GM19328 (cell line): ENCODE results near the gene RNF5.

ENCODE experiments used
- ATAC-seq: cut with Tn5 transposase; IDR thresholded peaks from one replicate; pipeline ENCODE4 v1.9.1; 2021; ENCODE audit warnings: mild to moderate bottlenecking, moderate library complexity; ENCODE audit not compliant: unreplicated experiment

The RNF5 gene

DNA sequence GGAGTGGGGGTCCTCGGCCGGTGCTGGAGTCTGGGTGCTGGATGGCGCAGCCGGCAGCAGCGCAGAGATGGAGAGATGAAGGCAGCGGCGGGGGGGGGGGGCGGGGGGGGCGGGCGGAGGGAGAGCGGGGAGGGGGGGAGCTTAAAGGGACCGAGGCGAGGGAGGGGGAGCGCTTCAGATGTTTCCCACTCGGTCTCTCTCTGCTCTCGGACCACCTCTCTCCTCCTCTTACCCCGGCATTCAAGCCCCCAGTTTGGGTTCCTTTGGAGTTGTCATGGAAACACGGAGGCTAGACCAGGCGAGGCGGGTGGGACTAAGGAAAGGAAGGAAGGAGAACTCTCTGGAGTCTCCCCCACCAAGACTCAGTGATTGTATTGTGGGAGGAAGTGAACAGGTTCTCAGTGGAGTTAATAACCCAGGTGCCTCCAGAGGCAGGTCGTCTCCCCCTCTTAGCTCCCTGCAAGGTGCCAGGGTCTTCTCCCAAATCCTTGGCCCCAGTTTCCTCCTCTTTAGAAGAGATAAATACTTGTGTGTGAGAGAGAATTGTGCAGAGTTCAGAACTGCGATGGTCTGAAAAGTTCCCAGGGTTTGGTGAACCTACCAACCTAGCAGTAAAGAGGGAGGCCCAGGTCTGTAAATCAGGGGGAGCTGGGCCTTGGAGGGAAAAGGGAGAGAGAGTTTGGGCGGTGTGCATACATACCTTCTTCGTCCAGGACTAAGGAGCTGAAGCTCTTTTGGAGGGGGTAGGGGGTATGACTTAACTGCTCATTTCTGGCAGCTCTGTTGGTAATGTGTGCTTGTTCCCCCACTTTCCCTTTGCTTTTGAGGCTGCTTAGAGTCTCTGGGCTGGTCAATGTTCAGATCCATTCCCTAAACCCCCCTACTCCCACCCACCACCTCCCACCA lies 26.1 kb upstream of the RNF5 start, which contains the start of gene PRRT1:
Gene PRRT1 (minus strand): TSS at position 77 of the 906 bp plus-strand sequence. CDS start 112 bp downstream, outside the sequence.
- ATAC-seq, result no peak

DNA sequence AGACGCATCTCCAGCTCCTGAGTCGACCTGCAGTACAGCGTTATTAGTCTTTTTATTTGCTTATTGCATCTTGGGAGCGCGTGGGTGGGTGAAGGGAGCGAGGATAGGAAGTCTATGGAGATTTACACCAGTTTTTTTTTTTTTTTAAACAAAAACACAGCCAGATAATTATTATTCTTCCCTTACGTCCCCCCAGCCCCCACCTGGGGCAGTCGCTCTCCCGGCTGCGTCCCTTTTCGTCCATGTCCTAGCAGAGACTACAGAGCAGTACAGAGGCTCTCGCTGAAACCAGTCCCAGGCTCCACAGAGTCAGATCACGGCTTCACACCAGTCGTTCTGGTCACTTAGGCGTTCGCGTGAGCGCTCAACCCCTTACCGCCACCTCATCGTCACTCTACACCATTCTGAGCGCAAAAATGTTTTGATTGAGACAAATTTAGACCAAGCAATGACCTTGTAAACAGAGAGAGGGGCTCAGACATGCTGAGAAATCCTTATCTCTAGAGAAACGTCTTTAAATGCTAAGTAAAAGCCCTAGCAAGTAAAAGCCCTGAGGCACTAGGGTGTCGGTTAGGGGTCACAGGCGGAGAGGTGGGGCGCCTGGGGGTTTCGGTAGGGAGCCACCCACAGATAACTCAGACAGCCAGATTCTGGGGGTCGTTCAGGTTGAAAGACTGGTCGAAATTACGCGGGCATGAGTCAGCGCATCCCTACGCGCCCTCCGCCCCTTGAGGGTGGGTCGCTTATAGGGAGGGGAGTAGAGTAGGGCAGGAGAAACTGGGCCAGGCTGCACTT lies 25.2 kb upstream of the RNF5 start:
- no peak for ATAC-seq

DNA sequence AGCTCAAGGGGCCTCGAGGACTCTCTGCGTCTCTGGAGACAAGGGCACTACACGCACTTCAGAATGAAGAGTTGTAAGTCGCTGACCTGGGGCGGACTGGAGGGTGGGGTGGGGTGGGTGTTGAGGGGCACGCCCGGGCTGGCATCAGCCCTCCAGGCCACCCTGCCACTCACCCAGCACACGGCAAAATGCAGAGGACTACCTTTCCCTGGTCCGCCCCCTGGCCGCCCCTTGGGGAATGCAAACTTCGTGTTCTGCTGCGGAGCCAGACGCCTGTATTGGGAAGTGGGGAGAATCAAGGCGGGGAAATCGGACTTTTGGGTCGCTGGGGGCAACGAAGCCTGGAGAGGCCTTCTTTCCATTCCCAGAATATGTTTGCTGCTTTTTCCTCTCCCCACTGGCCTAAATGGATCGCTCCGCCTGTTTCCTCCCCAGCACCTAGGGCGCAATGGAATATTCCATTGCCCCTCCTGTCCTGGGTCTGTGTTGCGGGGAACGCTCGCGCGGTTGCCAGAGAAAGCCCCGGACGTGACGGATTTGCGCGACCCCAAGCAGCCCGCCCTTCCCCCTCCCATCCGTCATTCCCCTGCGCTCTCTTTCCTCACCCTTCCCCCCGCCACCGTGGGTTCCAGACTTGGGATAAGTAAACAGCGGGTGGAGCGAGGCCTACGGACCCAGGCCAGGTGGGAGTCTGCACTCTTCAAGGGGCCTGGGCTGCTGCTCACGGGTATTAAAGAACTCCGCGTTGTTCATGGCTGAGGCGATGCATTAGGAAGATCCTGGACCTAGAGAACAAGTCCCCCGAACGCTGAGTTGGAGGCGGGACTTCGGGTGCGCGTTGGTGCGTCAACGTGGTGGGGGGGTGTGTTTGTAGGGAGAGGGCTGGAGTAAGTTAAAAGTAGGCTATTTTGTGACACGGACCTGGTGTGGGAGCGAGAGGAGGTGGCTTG lies 24.4 kb upstream of the RNF5 start, which contains the start of gene PPT2:
Gene PPT2 (plus strand): TSS at position 578 of the 950 bp plus-strand sequence. CDS start 454 bp downstream, outside the sequence.
- ATAC-seq, result no peak

DNA sequence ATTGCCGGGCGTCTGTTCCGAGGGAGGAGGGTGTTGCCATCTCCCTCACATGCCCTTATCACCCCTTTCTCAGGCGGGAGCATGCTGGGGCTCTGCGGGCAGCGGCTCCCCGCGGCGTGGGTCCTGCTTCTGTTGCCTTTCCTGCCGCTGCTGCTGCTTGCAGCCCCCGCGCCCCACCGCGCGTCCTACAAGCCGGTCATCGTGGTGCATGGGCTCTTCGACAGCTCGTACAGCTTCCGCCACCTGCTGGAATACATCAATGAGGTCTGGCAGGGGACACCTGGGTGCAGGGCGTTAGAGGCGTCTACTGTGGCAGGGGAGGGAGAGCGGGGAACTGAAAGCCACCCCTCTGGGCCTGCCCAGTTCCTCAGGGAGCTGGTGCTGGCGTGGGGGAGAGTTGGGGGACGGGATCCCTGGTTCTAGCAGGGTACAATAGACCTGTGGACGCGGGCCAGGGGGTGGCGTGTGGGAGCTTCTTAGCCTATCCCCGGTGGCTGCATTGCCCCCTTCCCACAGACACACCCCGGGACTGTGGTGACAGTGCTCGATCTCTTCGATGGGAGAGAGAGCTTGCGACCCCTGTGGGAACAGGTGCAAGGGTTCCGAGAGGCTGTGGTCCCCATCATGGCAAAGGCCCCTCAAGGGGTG lies 23.6 kb upstream of the RNF5 start:
- ATAC-seq, result no peak

DNA sequence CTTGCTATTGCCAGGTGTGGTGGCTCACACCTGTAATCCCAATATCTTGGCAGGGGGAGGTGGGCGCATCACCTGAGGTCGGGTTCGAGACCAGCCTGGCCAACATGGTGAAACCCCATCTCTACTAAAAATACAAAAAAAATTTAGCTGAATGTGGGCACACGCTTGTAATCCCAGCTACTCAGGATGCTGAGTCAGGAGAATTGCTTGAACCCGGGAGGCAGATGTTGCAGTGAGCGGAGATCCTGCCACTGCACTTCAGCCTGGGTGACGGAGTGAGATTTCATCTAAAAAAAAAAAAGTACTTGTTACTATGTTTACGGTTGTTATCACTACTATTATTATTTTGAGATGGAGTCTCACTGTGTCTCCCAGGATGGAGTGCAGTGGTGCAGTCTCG lies 21.3 kb upstream of the RNF5 start:
- no peak for ATAC-seq

DNA sequence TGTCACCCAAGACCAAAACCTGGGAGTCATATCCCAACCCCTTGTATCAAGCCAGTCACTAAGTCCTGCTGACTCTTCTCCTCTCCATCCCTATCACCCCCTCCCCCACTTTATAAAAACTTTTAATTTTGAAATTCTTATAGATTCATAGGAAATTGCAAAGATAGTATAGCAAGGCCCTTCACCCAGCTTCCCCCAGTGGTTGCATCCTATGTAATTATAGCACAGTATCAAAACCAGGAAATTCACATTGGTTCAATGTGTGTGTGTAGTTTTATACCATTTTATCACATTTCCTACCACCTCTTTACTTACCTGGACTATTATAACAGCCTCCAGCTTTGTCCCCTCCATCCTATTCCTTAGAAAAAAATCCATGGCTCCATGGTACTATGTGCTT lies 20.2 kb upstream of the RNF5 start:
- no peak for ATAC-seq

DNA sequence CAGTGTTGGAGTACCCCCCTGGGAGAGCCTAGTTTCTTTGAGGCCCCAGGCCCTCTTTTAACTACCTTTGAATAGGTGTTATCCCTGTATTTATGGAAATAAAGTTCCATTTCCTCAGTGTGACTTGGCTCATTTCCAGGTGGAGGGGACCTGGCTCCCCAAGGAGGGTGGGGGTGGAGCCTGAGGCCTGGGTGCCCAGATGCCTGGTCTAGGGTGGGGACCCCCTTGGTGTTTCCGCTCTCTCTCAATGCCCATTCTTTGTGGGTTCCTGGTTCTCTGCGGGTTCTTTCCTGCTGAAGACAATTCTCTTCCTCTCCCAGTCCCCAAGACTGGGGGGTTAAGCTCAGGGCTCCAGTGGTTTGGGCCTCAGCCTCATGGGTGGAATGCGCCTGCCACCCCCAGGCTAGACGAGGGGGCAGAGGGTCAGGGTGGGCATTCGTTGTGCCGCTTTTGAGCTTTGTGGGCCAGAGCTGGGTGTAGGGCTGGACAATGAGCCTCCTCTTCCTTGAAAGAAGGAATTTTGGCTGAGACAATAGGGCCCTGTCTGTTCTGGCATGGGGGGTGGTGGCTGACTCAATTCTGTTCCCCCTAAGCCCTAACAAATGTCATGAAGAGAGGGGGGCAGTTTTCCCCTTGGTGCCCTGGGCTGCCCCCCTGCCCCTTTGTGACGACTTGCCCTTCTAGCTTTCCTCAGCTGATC lies 14.5 kb upstream of the RNF5 start:
- no peak for ATAC-seq

DNA sequence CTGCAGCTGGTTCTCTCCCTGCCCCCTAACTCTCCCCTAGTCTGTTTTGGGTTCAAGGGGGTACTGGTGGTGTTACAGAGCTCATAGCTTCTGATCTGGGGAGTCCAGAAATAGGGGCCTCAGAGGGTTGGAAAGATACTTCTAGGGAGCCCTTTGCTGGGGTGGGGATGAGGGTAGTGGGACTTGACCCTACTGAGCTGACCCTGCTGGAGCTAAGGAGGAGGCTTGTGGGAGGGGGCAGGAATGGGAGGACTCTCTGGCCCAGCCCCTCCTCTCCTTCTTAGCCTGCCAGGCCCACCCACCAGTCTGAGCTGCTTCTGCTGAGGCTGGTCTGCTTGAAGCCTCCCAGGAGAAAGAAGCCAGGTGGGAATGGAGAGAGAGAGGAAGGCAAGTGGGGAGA lies 13.9 kb upstream of the RNF5 start, which contains the start of gene EGFL8:
Gene EGFL8 (plus strand): TSS at position 301 of the 400 bp plus-strand sequence. CDS start 1,571 bp downstream, outside the sequence.
- ATAC-seq, result no peak

DNA sequence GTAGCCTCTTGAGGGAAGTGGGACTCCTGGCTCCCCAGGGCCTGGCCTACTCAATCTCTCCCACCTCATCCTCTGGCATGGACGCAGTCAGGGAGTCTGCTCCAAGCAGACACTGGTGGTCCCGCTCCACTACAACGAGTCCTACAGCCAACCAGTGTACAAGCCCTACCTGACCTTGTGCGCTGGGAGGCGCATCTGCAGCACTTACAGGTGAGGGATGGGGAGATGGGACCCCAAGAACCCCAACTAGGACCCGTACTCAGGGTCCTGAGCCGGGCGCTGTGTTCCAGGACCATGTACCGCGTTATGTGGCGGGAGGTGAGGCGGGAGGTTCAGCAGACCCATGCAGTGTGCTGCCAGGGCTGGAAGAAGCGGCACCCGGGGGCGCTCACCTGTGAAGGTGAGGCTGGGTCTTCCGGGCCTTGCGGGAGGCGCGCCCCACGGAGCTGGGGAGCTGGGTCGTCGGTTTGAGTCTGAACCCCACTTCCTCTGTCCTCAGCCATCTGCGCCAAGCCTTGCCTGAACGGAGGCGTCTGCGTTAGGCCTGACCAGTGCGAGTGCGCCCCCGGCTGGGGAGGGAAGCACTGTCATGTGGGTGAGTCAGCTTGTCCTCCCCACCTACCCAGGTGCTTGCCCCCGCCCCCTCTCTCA lies 11.7 kb upstream of the RNF5 start:
- no peak for ATAC-seq

DNA sequence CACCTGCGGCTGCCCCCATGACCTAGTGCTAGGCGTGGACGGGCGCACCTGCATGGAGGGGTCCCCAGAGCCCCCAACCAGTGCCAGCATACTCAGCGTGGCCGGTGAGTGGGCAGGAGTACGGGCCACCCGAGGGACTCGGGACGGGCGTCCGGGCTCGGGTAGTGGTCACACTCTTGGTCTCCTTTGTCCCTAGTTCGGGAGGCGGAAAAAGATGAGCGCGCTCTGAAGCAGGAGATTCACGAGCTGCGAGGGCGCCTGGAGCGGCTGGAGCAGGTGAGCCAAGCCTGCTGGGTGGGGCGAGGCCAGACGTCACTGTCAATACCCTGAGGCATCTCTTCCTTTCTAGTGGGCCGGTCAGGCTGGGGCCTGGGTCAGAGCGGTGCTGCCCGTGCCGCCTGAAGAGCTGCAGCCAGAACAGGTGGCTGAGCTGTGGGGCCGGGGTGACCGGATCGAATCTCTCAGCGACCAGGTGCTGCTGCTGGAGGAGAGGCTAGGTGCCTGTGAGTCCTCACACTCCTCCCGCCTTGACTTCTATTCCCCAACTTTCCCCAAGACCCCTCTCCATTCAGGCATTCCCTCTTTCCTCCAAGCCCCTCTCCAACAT lies 10.9 kb upstream of the RNF5 start:
- no peak for ATAC-seq

DNA sequence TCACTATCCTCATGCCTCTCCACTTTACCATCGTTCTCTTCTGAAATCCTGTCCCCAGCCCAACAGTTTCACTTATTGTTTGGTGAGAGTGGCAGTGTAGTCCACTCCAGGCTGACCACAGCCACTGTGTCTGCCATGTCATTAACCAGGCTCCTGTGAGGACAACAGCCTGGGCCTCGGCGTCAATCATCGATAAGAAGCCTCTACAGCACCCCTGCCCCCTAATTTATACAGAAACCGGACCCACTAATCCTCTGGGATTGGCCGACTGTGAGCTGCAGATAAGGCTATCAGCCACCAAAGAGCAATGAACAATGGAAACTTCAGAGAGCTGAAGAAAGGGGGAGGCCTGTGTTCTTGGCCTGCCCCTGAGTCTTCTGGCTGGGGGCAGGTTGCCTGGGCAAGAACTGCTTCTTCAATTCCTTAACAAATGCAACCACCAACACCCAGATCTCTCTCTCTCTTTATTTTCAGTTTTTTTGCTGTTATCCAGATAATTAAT lies 10.4 kb upstream of the RNF5 start:
- no peak for ATAC-seq

DNA sequence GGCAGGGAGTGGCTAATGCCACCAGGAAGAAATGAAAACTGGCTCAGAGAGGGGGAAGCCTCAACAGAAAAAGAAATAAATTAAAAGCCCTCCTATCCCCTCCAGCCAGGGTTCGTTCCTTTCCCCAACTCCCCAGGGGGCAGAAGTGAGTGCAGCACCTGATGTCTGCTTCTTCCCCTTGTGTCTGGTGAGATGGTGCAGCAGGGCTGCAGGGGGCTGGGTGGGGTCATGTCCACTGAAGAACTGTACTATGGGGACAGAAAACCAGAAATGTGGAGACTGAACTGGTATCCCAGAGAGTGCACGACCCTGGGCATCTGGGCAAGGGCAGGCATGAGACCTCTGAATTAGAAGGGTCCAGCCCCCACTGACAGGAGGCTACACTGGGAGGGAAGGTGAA lies 9.9 kb upstream of the RNF5 start:
- no peak for ATAC-seq

DNA sequence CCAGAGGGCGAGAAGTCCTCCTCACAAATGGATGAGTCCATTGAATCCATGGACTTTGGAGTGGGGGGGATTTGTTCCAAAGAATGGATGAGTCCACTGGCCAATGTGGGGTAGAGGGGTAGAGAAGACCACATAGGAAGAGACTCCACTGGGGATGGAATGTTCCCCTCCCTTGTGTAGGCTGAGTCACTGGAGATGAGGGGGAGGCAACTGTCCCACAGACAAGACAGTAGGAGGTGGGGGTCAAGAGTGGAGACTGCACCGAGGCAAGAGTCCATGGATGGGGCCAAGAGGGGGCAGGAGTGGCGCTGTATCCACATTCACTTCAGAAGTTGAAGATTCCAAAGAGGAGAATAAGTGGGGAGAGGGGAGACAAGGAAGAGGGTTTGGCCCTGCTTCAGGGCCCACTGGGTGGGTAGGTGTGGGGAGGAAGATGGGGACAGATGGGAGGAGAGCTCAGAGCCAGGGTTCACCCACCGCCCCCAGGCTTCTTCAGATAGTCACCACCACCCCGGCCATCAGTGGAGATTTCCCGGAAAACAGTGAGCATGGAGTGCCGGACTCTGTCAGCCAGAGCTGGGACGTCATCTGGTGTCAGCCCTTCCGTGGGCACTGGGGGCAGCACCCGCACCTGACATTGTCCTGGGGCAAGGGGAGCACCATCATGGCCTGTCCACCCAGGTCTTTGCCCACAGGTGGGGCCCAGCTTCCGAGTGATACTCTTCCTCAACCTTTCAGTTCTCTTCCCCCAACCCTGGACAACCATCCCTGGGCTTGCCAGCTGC lies 9.2 kb upstream of the RNF5 start:
- ATAC-seq, result no peak

DNA sequence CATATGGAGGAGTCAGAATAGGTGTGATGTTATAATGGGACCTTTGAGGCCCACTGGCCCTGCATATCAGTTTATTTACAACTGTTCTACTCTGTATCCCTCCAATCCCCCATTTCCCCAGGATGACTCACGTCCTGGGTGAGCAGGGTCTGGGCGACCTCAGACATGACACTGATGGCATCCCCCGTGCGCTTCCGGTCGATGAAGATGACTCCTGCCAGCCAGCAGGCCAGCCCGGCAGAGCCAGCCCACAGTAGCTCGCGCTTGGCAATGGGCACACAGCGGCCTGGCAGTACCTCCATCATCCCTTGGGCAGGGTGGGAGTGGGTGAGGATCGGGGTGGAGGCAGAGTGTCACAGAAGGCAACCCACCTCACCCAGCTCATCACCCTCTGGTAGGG lies 7.9 kb upstream of the RNF5 start:
- no peak for ATAC-seq

DNA sequence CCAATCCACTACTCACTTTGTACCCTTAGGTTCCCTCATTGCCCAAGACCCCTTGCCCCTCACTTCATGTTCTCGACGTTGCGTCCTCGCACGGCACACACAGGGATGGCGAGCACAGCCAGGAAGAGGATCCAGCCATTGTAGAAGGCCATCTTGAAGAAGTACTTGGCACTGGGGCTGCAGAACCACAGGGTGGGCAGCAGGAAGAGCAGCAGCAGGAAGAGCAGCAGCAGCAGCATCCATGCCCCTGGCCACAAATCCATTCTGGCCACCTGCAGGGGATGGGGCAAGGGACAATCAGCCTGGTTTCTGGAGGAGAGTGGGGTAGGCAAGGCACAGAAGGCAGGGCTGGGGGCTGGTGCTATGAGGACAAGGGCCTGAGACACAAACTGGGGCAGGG lies 7.0 kb upstream of the RNF5 start:
- no peak for ATAC-seq

DNA sequence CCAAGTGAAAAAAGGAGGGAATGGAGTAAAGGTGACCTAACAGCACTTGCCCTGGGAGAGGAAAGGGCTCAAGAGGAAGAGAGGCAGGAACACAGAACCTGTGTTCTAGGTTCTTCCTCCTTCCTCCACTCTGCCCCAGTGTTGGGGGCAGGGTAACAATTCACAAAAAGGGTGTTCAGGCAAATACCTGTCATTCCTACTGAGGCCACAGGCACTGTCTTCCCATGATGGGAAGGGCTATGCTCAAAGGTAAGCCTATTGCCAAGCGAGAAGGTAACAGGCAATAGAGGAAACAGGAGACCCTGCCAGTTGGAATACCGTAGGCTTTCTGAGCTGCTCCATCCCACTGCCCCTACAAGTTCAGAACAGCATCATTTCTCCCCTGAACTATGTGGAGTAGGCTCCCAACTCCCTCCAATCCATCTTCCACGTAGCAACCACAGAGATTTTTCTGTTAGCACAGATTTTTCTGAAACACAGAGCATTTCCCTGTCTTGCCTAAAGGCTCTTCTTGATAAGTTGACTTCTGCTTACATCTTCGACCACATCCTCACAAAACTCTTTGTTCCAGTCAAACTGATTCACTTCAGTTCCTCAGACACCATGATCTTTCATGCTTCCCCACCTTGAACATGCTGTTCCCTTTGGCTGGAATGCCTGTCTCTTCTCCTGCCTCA lies 5.0 kb upstream of the RNF5 start:
- no peak for ATAC-seq

DNA sequence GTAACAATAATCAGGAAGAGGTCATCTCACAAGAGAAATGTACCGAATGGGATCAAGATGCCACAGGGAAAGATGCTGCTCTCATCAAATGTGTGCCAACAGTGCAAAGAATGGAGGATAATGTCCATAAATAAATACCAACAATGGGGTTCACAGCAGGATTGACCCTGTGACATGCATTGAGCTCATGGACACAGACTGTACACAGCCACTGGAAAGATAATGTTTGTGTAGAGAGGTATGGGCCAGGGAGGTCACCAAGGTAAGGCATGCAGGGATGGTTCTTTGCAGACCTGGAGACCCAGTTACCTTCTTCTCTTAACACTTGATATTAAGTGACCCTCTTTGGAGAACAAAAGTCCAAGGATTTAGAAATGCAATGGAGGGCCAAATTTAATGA lies 3.8 kb upstream of the RNF5 start:
- ATAC-seq, result no peak
